EL (cell line): ENCODE data around the gene SAG.
A peak's percentile ranks its signal among the peaks of the same experiment; 100 is the strongest.

Source experiments
- DNase-seq: peaks from one replicate; pipeline ENCODE4 v3.0.0-alpha.2; 2016

The SAG gene

GRCh38 chr2:233289648-233290047 lies 18.0 kb upstream of the SAG start:
- no peak for DNase-seq

GRCh38 chr2:233290051-233290845 lies 17.4 kb upstream of the SAG start:
- no peak for DNase-seq

GRCh38 chr2:233295891-233296290 lies 11.7 kb upstream of the SAG start:
- DNase-seq, result no peak

- DNase-seq, result no peak
Measured at GRCh38 chr2:233297076-233297475, 10.5 kb upstream of the SAG start.

- no peak for DNase-seq
Measured at GRCh38 chr2:233300401-233300800, 7.2 kb upstream of the SAG start.

GRCh38 chr2:233301248-233301647 lies 6.4 kb upstream of the SAG start:
- DNase-seq, result no peak

- DNase-seq, result no peak
Measured at GRCh38 chr2:233301811-233302210, 5.8 kb upstream of the SAG start.

GRCh38 chr2:233303252-233303651 lies 4.4 kb upstream of the SAG start:
- DNase-seq, result no peak

- no peak for DNase-seq
Measured at GRCh38 chr2:233311241-233311926, 3.8 kb downstream of the SAG start.

GRCh38 chr2:233312874-233313273 lies 5.3 kb downstream of the SAG start:
- DNase-seq, result no peak

GRCh38 chr2:233314180-233314925 lies 6.7 kb downstream of the SAG start:
- DNase-seq, result no peak

GRCh38 chr2:233317196-233317943 lies 9.8 kb downstream of the SAG start:
- DNase-seq, result no peak

GRCh38 chr2:233319256-233319655 lies 11.6 kb downstream of the SAG start:
- DNase-seq, result no peak

GRCh38 chr2:233320470-233320869 lies 12.9 kb downstream of the SAG start:
- DNase-seq, result no peak

GRCh38 chr2:233321166-233321565 lies 13.6 kb downstream of the SAG start:
- no peak for DNase-seq

GRCh38 chr2:233323851-233324250 lies 16.2 kb downstream of the SAG start:
- no peak for DNase-seq

- no peak for DNase-seq
Measured at GRCh38 chr2:233325256-233325655, 17.6 kb downstream of the SAG start.

GRCh38 chr2:233325814-233326213 lies 18.2 kb downstream of the SAG start:
- no peak for DNase-seq

- no peak for DNase-seq
Measured at GRCh38 chr2:233326500-233326899, 18.9 kb downstream of the SAG start.

- no peak for DNase-seq
Measured at GRCh38 chr2:233328922-233329321, 21.3 kb downstream of the SAG start.

GRCh38 chr2:233329489-233330135 lies 22.0 kb downstream of the SAG start:
- peak; percentile 7 for DNase-seq

- no peak for DNase-seq
Measured at GRCh38 chr2:233331536-233331935, 23.9 kb downstream of the SAG start.

GRCh38 chr2:233332125-233332524 lies 24.5 kb downstream of the SAG start:
- no peak for DNase-seq
